ENCODE measurements around the gene HYI.

GRCh38 chr1:43421976-43422750, 31.6 kb downstream of the HYI start:
- TF ChIP-seq CBX5 (IDR thresholded peaks at IDR 0.05; ENCODE audit: low read depth, low read length): no peak
- peak; percentile 27 to 50 (median 41); a peak in 3 of 4 replicates for TF ChIP-seq CTCF (IDR thresholded peaks at IDR 0.05; ENCODE audit: control extremely low read depth in 1 of 3, insufficient read depth in 1 of 3, low read depth in 1 of 3, low read length in 3 of 3)
- TF ChIP-seq POLR2AphosphoS5 (IDR thresholded peaks at IDR 0.05; ENCODE audit: low read depth, low read length): no peak
